Lower leg skin (tissue), 3 donors: Measurements from ENCODE around the gene KCNH3.
"Not testable (repeated sequence)": the region's sequence is repeated elsewhere in the genome, so short reads cannot be mapped to it uniquely, and the experiment has no call there.

Source experiments
- CTCF ChIP-seq, 3 donors: fragments of 450-650 bp; IDR thresholded peaks; one replicate each; pipeline ENCODE4 v1.5.1; 2016; ENCODE audit warnings: antibody characterized with exemption in 3 of 3, mild to moderate bottlenecking in 3 of 3, moderate library complexity in 2 of 3
- POLR2A ChIP-seq, 2 donors: fragments of 450-650 bp; IDR thresholded peaks; one replicate each; pipeline ENCODE4 v1.6.1; 2016 to 2017; ENCODE audit warnings: antibody characterized with exemption in 2 of 2, mild to moderate bottlenecking in 1 of 2, moderate library complexity in 1 of 2

- not testable (repeated sequence) for TF ChIP-seq CTCF, POLR2A (IDR thresholded peaks at IDR 0.05)
These were observed 66.7 kb downstream of the KCNH3 start, which contains the start of gene FAM186B for GRCh38 chr12:49605539-49605938.
